ENCODE data around the gene RAI14. TPM values are rescaled to one million over a fixed set of nuclear protein-coding genes. Genes with fewer than 3 reads are reported as not detected.
"Not testable (repeated sequence)": the region's sequence is repeated elsewhere in the genome, so short reads cannot be mapped to it uniquely, and the experiment has no call there.

RAI14 gene
- total RNA-seq, 2 donors from 2014 or later, result 0.67 to 1.5 TPM

DNA sequence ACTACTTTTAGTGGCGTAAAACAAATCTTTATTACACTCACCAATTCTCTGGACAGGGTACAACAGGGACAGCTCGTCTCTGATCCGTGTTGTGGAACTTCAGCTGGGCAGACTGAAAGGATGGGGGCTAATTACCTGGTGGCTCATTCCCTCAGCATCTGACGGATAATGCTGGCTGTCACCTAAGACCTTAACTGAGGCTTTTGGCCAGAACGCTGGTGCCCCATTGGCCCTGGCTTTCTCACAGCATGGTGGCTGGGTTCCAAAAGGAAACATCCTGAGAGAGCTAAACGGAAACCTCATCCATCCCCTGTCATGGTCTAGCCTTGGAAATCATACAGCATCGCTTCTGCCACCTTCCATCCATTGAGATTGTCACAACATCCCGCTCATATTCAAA is 62.9 kb downstream of the RAI14 start:
- no peak overlapping the region for H3K4me3 Mint-ChIP-seq
- H3K4me1 Mint-ChIP-seq (ENCODE audit: low read depth), result peaks cover 5% of the 10 kb centered on the region
- H3K9me3 Mint-ChIP-seq, result no peaks in the 10 kb centered on the region
- H3K27ac Mint-ChIP-seq, result no peak overlapping the region
- no peaks in the 10 kb centered on the region for H3K36me3 Mint-ChIP-seq (ENCODE audit: insufficient read depth in 2 of 2)
- peaks cover 10% of the 10 kb centered on the region for H3K27me3 Mint-ChIP-seq (ENCODE audit: low read depth)
- DNase-seq, result no peak
- no peak for ATAC-seq (replicated peaks in 1 of 2)

DNA sequence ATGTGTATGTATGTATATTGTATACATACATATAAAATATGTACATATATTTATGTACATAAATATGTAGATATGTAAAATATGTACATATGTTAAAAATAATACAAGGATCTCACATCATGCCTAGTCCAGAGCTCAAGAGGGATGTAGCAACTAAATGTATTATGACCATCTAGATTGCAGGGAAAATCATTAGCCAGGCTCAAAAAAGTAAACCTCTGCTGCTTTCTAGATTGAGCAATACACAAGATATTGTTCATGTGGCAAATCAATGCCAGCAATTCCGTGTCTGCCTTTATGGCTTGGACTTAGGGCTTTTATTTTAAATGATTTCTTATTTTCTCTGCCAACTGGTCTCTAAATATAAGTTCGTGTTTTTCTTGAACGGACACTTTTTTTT is 65.2 kb downstream of the RAI14 start:
- H3K4me3 Mint-ChIP-seq, result no peak overlapping the region
- H3K27me3 Mint-ChIP-seq (ENCODE audit: low read depth), result peaks cover 7% of the 10 kb centered on the region
- no peaks in the 10 kb centered on the region for H3K9me3 Mint-ChIP-seq
- DNase-seq, result no peak
- H3K27ac Mint-ChIP-seq, result no peak overlapping the region
- ATAC-seq (replicated peaks in 1 of 2), result no peak
- H3K4me1 Mint-ChIP-seq (ENCODE audit: low read depth), result no peaks in the 10 kb centered on the region
- H3K36me3 Mint-ChIP-seq (ENCODE audit: insufficient read depth in 2 of 2), result peaks cover 0 to 1% of the 10 kb centered on the region in 2 donors

DNA sequence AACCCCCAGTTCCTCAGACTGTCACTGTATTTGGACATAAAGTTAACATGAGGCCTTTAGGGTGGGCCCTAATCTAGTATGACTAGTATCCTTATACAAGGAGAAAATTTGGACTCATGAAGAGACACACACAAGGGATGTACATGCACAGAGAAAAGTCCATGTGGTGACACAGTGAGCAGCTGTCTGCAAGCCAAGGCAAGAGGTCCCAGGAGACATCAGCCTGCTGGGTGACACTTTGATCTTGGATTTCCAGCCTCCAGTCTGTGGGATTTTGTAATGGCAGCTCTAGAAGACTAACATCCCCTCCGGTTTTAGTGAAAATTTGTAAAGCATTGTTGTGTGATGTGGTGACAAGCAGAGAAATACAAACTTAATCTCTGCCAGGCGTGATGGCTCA is 66.1 kb downstream of the RAI14 start:
- peaks cover 0 to 1% of the 10 kb centered on the region in 2 donors for H3K36me3 Mint-ChIP-seq (ENCODE audit: insufficient read depth in 2 of 2)
- no peak overlapping the region for H3K4me3 Mint-ChIP-seq
- peaks cover 3 to 4% of the 10 kb centered on the region in 2 donors for H3K9me3 Mint-ChIP-seq
- peaks cover 13% of the 10 kb centered on the region for H3K27me3 Mint-ChIP-seq (ENCODE audit: low read depth)
- ATAC-seq (replicated peaks in 1 of 2) (no peak), DNase-seq (no peak)
- H3K27ac Mint-ChIP-seq, result no peak overlapping the region
- no peaks in the 10 kb centered on the region for H3K4me1 Mint-ChIP-seq (ENCODE audit: low read depth)

DNA sequence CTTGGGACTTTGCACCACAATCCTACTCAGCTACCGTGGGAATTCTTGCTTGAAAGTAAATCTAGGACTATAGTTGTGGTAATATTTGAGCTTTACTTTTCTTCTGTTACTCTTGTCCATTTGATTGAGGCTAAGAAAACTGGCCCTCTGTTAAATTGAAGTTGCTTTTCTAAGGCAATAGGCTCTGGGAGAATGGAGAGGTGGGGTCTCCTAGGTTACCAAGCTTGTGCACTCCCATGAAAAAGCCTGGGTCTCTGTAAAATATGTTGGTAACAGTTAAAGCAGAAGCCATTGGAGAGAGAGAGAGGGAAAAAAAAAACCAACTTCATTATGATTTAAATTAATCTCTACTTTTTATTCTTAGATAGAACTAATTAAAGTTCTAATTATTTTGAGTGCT is 68.6 kb downstream of the RAI14 start:
- H3K4me3 Mint-ChIP-seq, result no peak overlapping the region
- peaks cover 0 to 3% of the 10 kb centered on the region in 2 donors for H3K36me3 Mint-ChIP-seq (ENCODE audit: insufficient read depth in 2 of 2)
- H3K27ac Mint-ChIP-seq, result no peak overlapping the region
- H3K4me1 Mint-ChIP-seq (ENCODE audit: low read depth), result no peaks in the 10 kb centered on the region
- DNase-seq (no peak), ATAC-seq (replicated peaks in 1 of 2) (no peak)
- peaks cover 4 to 6% of the 10 kb centered on the region in 2 donors for H3K9me3 Mint-ChIP-seq
- H3K27me3 Mint-ChIP-seq (ENCODE audit: low read depth), result peaks cover 23% of the 10 kb centered on the region

DNA sequence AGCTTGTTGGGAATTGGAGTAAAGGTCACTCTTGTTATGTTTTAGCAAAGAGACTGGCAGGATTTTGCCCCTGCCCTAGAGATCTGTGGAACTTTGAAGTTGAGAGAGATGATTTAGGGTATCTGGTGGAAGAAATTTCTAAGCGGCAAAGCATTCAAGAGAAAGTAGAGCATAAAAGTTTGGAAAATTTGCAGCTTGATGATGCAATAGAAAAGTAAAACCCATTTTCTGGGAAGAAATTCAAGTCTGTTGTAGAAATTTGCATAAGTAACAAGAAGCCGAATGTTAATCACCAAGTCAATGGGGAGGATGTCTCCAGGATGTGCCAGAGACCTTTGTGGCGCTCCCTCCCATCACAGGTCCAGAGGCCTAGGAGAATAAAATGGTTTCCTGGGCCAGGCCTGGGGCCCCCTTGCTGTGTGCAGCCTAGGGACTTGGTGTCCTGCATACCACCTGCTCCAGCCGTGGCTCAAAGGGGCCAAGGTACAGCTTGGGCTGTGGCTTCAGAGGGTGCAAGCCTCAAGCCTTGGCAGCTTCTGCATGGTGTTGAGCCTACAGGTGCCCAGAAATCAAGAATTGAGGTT is 71.1 kb downstream of the RAI14 start:
- not testable (repeated sequence) for H3K9me3 Mint-ChIP-seq; H3K27ac Mint-ChIP-seq; H3K4me1 Mint-ChIP-seq (ENCODE audit: low read depth); DNase-seq; H3K36me3 Mint-ChIP-seq (ENCODE audit: insufficient read depth in 2 of 2); ATAC-seq (replicated peaks in 1 of 2); H3K4me3 Mint-ChIP-seq
- H3K27me3 Mint-ChIP-seq (ENCODE audit: low read depth), result peaks cover 23% of the 10 kb centered on the region

DNA sequence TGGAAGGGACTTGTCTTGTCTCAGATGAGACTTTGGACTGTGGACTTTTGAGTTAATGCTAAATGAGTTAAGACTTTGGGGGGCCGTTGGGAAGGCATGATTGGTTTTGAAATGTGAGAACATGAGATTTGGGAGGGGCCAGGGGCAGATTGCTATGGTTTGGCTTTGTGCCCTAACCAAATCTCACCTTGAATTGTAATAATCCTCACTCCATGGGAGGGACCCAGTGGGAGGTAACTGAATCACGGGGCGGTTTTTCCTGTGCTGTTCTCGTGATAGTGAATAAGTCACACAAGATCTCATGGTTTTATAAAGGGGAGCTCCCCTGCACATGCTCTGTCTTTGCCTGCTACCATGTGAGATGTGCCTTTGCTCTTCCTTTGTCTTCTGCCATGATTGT is 72.1 kb downstream of the RAI14 start:
- H3K4me3 Mint-ChIP-seq, result no peak overlapping the region
- peaks cover 0 to 3% of the 10 kb centered on the region in 2 donors for H3K36me3 Mint-ChIP-seq (ENCODE audit: insufficient read depth in 2 of 2)
- H3K27ac Mint-ChIP-seq, result no peak overlapping the region
- peaks cover 23% of the 10 kb centered on the region for H3K27me3 Mint-ChIP-seq (ENCODE audit: low read depth)
- DNase-seq (no peak), ATAC-seq (replicated peaks in 1 of 2) (no peak)
- H3K4me1 Mint-ChIP-seq (ENCODE audit: low read depth), result no peaks in the 10 kb centered on the region
- H3K9me3 Mint-ChIP-seq, result peaks cover 4 to 6% of the 10 kb centered on the region in 2 donors

DNA sequence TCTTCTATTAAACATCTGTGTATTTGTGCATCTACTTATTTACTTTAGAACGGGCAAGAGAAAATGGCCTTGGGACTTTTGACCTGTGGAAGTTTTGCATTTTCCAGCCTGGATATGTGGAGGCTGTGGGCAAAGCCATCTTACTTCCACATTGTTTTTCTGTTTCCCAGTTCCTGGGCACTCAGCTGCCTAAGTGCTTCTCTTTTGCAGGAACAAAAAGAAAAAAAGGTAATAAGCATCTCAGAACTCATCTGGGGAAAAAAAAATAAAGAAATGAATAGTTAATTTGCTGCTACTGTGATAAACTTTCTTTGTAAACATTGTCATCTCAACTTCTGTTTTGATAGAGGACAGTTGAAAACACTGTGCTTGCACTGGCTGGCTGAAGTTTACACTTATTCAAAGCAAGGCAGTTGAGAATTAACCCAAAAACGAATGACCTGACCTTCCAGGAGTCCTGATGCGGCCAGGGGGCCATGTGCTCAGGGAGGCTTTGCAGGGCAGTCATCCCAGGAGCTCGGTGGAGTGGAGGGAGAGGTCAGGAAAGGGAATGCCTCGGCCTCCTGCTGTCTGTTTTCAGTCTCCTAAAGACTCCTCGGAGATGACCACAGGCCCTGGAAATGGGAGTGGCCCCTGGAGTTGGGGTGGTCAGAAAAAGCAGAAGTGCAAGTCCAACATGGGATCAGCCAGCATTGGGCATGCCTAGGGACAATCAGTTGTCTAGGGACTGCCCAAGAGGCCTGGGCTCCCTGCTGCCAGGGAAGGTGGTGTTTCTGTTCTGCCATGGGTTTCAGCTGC is 75.5 kb downstream of the RAI14 start:
- no peak for DNase-seq
- Mint-ChIP-seq H3K9me3 (peaks cover 4 to 6% of the 10 kb centered on the region in 2 donors), H3K4me1 (ENCODE audit: low read depth) (no peaks in the 10 kb centered on the region), H3K27ac (no peak overlapping the region), H3K27me3 (ENCODE audit: low read depth) (peaks cover 16% of the 10 kb centered on the region), H3K4me3 (no peak overlapping the region), H3K36me3 (ENCODE audit: insufficient read depth in 2 of 2) (peaks cover 0 to 1% of the 10 kb centered on the region in 2 donors)
- no peak for ATAC-seq (replicated peaks in 1 of 2)

DNA sequence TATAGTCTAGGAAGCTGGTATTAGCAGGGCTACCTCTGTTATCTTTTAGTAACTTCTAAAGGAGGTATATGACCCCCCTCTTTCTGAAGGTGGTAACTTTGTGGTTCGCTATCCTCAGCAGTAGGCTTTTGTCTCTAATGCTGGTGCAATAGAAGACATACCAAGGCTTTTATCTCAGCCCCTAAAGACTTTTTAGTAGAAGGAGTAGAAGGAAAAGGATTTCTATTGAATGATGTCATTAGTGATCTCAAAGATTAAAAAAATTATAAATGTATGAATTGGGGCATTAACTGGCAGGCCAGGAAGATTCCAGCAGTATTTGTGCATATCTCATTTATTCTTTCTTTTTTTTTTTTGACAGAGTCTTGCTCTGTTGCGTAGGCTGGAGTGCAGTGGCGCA is 78.2 kb downstream of the RAI14 start:
- peaks cover 14% of the 10 kb centered on the region for H3K27me3 Mint-ChIP-seq (ENCODE audit: low read depth)
- no peak for DNase-seq
- no peak for ATAC-seq (replicated peaks in 1 of 2)
- H3K27ac Mint-ChIP-seq, result no peak overlapping the region
- H3K36me3 Mint-ChIP-seq (ENCODE audit: insufficient read depth in 2 of 2), result no peaks in the 10 kb centered on the region
- H3K9me3 Mint-ChIP-seq, result no peaks in the 10 kb centered on the region
- no peaks in the 10 kb centered on the region for H3K4me1 Mint-ChIP-seq (ENCODE audit: low read depth)
- H3K4me3 Mint-ChIP-seq, result no peak overlapping the region

DNA sequence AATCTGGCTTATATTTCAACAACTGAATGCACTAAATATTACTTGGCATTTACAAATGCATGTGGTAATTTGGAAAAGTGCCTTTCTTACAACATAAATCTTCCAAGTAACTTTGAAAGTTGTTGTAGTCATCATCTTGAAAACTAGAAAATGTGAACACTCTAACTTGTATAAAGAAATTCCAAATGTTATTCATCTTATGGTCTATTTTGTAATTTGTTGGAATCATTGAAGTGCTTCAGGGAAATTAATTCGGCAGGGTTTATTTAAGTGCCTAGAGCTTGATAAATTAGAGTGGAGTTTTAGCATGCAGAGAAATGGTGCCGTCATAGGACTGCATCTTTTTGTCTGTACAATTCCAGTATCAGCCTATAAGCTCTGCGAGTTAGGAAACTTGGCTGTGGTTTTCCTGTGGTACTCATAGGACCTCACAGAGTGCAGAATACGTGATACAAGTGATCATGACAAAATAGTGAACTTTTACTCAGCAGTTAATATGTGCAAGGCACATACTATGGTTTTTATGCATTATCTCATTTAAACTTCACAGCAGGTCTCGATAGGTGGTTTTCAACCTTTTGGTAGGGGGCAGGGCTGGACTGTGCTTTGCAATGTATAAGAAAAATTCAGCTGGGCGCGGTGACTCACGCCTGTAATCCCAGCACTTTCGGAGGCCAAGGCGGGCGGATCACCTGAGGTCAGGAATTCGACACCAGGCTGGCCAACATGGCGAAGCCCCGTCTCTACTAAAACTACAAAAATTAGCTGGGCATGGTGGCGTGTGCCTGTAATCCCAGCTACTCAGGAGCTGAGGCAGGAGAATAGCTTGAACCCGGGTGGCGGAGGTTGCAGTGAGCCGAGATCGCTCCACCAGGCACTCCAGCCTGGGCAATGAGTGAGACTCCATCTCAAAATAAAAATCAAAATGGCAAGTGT is 79.6 kb downstream of the RAI14 start:
- Mint-ChIP-seq H3K27me3 (ENCODE audit: low read depth) (peaks cover 14% of the 10 kb centered on the region), H3K4me1 (ENCODE audit: low read depth) (no peaks in the 10 kb centered on the region), H3K27ac (no peak overlapping the region), H3K4me3 (no peak overlapping the region), H3K36me3 (ENCODE audit: insufficient read depth in 2 of 2) (no peaks in the 10 kb centered on the region), H3K9me3 (no peaks in the 10 kb centered on the region)
- no peak for ATAC-seq (replicated peaks in 1 of 2)
- DNase-seq, result no peak

DNA sequence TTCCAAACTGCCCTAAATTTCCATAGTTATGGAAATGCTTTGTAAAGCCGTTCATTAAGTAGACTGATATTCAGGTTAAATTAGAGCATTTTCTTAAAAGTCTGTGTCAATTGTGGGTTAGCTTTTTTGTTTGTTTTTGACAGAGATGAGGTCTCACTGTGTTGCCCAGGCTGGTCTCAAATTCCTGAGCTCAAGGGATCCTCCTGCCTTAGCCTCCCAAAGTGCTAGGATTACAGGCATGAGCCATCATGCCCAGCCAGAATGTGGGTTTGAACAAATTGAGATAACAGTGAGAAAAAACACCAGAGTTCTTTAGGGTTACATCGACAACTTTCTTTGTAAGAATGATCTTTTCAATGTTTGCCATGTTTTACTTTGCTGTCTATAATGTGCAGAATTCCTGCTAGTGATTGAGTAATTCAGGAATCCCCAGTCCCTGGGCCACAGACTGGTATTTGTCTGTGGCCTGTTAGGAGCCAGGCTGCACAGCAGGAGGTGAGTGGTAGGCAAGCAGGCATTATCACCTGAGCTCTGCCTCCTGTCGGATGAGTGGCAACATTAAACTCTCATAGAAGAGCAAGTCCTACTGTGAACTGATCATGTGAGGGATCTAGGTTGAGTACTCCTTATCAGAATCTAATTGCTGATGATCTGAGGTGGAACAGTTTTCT is 80.5 kb downstream of the RAI14 start:
- DNase-seq (no peak), ATAC-seq (replicated peaks in 1 of 2) (no peak)
- Mint-ChIP-seq H3K27ac (no peak overlapping the region), H3K4me1 (ENCODE audit: low read depth) (no peaks in the 10 kb centered on the region), H3K36me3 (ENCODE audit: insufficient read depth in 2 of 2) (no peaks in the 10 kb centered on the region), H3K4me3 (no peak overlapping the region), H3K27me3 (ENCODE audit: low read depth) (peaks cover 14% of the 10 kb centered on the region), H3K9me3 (no peaks in the 10 kb centered on the region)

DNA sequence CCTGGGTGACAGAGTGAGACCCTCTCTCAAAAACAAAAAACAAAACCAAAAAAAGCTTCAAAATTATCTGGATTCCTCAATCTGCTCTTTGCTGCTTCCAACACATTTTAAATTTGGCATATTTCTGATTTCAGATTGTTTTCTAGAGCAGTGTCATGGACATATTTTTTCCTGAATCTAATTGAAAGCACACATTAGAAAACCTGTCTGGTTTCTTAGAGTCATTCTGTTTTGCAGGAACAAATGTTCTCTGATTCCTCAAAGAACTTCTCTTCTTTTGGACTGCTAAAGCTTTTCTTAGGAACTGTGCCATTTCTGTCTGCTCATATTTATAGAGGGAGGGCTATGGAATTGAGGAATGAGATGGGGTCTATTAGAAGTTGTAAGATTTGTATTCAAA is 81.6 kb downstream of the RAI14 start:
- Mint-ChIP-seq H3K27ac (no peak overlapping the region), H3K4me3 (no peak overlapping the region), H3K27me3 (ENCODE audit: low read depth) (peaks cover 14% of the 10 kb centered on the region), H3K36me3 (ENCODE audit: insufficient read depth in 2 of 2) (no peaks in the 10 kb centered on the region), H3K4me1 (ENCODE audit: low read depth) (no peaks in the 10 kb centered on the region), H3K9me3 (no peaks in the 10 kb centered on the region)
- no peak for ATAC-seq (replicated peaks in 1 of 2)
- DNase-seq, result no peak

DNA sequence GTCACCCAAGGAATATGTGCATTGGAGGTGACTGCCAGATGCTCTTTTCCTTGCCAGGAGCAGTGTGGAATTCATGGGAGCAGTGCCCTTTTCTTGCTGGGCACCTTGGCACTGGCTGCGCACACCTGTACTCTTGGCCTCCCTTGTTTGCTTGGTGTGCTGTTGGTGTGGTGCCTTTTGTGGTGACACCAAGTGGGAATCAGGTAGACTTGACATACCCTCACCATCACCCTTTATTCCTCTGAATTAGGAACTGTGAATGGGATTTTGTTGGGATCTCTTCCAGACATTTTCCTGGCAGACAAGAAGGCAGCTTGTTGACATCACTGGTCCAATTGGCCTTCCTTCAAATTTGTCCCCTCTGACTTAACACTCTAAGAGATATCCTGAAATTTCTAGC is 82.3 kb downstream of the RAI14 start:
- no peaks in the 10 kb centered on the region for H3K9me3 Mint-ChIP-seq
- DNase-seq (no peak), ATAC-seq (replicated peaks in 1 of 2) (no peak)
- H3K4me1 Mint-ChIP-seq (ENCODE audit: low read depth), result no peaks in the 10 kb centered on the region
- H3K4me3 Mint-ChIP-seq, result no peak overlapping the region
- H3K36me3 Mint-ChIP-seq (ENCODE audit: insufficient read depth in 2 of 2), result no peaks in the 10 kb centered on the region
- H3K27ac Mint-ChIP-seq, result no peak overlapping the region
- H3K27me3 Mint-ChIP-seq (ENCODE audit: low read depth), result peaks cover 14% of the 10 kb centered on the region

DNA sequence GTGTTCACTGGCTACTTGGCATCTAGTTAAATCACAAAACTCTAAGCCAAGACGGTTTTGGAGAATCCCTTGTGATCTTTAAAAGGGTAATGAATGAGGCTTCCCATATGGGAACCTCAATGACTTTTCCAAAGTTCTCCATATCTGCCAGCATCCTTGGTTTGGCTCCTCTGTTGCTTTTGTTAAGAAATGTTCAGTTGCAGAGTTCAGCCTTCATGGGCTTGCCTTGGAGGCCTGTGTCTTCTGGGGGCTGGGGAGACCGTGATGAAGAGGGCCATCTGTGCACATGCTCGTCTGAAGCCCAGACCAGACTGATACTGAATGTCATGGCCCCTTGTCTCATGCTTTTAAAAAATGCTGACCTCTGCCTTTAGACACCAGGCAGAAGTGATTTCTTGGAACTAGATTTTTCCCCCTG is 84.3 kb downstream of the RAI14 start:
- Mint-ChIP-seq H3K27ac (no peak overlapping the region), H3K36me3 (ENCODE audit: insufficient read depth in 2 of 2) (no peaks in the 10 kb centered on the region), H3K9me3 (no peaks in the 10 kb centered on the region), H3K4me3 (no peak overlapping the region), H3K27me3 (ENCODE audit: low read depth) (peaks cover 14% of the 10 kb centered on the region), H3K4me1 (ENCODE audit: low read depth) (no peaks in the 10 kb centered on the region)
- no peak for DNase-seq
- ATAC-seq (replicated peaks in 1 of 2), result no peak

All from activated T-cell treated with anti-CD3 and anti-CD28 coated beads, Interleukin-2, amount 50 U/mL, for 72 hours (primary cell).